NCI-H446 (cell line): Measurements from ENCODE around the gene EEFSEC.

Source experiments
- DNase-seq, 2 experiments: peaks; one replicate each; lab custom pipeline; 2025; lab: John Stamatoyannopoulos, UW

EEFSEC gene

DNA sequence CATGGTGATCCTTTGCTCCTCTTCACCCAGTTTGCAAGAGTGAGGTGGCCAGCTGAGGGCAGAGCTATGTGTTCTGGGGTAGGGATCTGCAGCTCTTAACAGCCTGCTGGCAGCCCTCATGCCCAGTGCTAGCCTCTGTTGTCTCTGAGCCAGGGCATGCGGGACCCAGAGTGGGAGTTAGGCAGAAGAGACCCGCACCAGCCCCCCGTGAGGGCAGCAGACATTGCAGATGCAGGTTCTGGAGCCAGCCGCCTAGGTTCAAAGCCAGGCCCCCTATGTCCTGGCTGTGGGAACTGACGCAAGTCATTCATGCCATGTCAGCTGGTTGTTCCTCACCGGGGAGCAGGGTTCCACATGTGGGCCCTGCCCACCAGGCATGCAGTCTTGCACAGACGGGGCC is 238.7 kb downstream of the EEFSEC start:
- no peak for DNase-seq

DNA sequence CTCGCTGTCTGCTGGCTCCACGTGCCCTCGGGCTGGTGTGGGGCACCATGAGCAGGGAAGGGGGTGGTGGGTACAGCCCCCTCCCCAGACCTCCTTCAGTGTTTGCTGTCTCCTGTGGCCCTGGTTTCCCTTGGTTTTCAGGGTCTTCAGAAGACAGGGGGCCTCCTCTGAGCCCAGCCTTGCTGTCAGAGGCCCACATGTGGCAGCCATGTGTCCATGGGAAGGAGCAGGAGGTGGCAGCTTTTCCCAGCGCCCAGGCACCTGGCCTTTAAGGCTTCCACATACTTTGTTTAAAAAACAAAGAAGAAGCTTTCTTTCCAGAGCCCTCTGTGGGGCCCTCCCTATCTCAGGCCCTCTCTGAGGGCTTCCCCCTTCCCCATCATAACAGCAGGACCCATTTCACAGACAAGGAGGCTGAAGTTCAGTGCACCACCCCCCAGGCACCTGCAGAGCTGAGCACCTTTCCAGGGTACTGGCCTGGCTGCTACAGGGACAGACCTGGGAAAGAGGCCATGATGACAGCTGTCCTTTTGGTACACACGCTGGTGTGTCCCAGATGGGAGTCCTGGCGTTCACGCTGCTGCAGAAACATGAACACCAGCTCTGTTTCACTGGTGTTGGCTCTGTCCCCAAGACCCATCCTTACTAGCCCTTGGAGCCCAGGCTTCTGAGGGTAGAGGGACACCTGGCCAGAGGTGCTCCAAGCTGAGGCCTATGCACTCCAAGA is 239.7 kb downstream of the EEFSEC start:
- DNase-seq, result peak in 1 of 2 experiments; percentile 38

DNA sequence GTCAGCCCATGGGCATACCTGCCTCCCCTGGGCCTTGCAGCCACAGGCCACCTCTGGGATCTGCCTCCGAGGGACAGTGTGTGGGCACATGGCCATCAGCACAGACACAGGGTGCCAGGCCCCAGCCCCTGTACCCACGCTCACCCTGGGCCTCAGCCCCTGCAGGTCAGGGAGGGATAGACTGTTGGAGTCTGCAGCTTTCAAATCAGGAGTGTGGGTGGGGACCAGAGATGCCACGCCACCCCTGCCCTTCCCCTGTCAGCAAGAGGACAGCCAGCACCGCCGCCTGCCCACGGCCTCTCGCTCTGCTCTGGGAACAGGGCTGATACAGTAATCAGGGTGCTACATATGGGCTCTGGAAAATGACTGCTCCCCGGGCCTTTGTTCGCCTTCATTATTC is 240.8 kb downstream of the EEFSEC start:
- DNase-seq, result no peak

DNA sequence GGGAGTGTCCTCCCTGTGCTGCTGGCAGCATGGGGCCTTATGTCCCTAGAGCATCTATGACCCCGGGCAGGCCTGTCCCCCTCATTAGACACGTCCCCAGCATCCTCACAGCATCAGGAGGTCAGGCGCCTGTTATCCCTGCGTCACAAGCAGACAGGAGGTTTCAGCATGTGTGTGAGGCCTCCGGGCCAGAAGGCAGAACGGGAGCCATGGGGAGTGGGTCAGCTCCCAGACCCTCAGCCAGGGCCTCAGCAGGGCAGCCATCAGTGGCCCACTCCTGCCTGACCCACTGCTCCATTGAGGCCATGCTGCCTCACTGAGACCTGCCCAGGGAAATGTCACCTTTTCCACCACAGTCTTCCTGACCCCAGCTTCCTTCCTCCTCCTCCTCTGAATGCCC is 241.8 kb downstream of the EEFSEC start:
- DNase-seq, result no peak

DNA sequence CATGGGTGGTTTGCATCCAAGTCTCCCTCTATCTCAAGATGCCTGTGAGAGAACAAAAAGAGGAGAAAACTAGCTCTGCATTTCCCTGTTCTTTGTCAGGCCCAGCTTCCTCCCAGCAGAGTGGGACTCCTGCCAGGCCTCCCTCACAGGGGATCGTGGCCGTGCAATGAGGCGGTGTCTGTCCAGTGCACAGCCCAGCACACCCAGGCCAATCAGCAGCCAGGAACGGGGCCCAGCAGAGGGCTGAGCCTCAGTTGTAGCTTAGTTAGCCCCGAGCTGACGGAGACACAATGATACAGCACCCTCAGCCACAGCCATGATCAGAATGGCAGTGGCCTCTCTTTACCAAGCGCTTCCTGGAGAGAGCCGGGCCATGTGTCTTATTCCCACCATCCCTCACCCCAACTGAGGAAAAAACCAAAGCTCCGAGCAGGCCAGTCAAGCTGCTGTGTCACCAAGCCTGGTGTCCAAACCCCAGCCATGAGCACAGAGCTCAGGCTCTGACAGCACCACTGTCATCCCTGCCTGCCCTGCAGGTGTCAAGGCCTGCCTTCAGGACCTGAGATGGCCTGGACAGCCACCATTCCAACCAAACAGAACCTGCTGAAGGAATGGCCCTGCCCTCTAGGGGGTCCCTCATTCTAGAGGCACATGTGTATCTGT is 242.3 kb downstream of the EEFSEC start:
- DNase-seq, result no peak

DNA sequence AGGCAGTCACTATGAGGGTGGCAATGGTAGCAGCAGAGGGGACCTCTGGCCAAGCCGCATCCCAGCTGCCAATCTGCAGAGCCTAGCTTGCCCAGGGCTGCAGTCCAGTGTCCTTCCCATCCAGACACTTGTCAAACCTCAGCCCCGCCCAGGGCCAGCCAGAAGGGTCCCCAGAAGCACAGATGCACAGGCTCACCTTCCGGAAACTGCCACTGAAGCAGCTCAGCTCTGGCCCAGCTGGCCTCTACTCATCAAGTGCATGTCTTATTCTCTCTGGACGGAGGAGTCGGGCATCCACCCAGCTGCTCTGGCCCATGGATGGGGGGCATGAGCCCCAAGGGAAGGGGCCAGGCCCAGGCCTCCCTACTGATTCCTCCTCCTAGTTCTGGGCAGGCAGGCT is 244.2 kb downstream of the EEFSEC start:
- no peak for DNase-seq

DNA sequence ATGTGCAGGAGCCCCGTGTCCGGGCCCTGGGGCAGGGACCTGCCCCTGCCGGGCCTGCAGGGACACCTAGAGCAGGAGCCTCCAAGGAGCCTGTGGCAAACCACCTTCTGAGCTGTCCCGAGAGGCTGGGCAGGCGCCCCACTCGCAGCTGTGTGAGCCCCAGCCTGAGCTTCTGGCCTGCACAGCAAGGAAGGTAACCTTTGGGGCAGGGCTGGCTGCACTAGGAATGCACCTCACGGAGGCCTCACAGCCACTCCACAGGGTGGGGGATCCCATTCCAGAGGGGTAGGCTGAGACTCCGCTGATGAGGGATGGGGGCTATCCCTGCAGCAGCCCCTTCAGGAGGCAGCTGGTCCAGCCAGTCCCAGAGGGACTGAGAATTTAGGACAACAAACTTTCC is 245.3 kb downstream of the EEFSEC start:
- no peak for DNase-seq

DNA sequence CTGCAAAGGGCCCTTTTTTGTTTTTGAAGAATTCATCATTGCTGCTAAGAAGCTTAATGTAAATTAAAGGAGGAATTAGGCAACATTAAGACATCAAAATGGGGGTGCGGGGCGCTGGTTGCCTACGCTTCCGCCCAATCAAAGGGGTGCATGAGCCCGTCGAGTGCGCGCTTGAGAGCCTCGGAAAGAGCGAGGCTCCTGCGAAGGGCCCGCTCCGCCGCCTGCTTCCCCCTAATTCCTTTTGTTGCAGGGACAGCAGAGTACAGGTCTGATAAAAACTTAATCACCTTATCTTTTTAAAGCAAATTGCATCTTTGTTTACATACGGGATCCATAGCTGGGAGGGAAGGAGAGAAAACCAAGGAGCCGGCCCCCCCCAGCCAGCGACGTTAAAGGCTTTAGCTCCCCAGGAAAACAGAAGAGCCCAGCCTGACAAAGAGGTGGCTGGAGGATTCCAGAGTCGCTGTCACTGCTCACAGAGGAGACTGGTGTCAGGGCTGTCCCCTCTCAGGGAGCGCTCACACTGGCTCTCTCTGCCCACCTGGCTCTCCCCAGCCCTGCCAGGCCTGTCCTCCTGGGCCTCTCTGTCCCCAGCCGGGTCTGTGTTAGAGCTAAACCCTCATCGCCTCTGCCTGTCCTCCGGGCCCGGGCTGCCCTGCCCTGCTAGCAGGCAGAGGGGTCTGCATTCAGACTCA is 246.1 kb downstream of the EEFSEC start:
- DNase-seq, result no peak

DNA sequence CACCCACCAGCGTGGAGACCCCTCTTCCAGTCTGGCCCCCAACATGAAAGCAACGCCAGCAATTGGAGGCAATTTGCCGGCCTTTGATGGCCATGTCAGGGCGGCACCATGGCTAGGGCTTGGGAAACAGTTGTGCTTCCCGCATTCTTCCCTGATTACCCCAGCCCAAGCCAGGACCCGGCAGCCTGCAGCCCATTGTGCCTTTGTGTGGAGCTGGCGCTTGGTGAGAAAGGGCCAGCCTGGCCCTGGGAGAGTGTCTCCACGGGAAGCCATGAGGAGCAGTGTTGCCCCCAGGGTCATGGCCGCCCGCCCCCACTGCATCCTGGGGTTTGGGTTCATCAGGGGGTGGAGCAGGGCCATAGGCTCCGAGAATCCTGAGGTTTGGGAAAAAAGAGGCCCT is 247.4 kb downstream of the EEFSEC start:
- no peak for DNase-seq

DNA sequence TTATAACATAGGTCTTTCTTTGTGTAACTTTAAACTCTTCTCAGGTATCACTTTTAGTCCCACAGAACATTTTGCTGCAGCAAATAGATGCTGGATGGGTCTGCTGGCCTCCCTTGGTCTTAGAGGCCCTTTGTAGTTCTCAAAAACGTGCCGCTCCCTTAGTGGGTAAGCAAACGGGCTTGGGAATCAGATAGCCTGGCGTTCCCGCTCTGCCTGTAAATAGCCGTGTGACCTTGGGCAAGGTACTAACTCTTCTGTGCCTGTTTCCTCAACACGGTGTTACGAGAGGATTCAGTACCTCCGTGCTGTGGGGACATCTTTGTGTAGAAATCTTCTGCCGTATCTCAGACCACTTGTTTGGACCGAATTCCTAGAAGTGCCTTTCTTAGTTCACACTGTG is 249.0 kb downstream of the EEFSEC start:
- no peak for DNase-seq

DNA sequence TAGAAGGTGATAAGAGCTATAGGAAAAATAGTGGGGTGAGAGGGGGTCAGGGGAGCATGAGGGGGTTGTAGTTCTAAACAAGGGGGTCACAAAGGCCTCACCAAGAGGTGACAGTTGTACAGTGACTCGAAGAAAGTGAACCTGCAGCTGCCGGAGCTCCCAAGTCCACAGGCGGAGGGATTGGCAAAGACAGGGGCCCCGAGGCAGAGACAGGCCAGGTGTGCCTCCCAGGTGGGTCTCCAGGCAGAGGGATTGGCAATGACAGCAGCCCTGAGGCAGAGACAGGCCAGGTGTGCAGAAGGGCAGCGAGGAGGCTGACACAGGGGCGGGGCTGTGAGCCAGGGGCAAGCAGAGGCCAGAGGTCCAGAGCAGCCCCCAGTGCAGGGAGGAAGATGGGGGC is 249.7 kb downstream of the EEFSEC start:
- no peak for DNase-seq

DNA sequence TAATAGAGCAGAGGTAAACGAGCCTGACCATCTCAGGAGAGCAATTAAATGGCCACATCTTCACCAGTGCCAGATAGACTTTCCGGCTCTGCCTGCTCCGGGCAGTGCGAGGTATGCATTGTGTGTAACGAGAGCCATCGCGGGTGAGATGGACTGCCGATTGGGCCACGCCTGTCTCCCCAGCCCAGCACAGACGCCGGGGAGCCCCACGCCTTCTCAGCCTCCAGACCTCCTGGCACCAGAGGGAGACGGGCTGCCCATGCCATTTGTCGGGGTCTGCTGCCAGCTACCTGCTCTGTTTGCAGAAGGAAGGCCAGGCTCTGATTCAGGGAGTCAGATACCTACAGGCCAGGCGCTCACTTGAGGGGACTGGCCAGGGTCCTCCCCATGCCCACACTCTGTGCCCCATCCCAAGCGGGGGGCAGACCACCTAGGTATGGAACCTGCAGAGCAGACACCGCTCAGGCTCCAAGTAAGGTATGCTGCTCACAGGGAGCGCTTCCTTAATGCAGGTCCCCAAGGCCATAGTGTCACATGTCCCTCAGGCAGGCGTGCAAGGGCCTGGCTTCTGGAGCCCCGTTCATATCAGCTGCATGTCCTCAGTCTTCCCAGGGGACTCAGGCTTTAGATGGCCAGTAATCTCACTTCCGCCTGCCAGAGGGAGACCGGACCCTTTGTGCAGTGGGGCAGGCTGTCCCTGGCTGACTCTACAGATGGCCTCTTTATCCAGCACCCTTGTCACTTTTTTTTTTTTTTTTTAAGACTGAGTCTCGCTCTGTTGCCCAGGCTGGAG is 251.2 kb downstream of the EEFSEC start:
- no peak for DNase-seq

DNA sequence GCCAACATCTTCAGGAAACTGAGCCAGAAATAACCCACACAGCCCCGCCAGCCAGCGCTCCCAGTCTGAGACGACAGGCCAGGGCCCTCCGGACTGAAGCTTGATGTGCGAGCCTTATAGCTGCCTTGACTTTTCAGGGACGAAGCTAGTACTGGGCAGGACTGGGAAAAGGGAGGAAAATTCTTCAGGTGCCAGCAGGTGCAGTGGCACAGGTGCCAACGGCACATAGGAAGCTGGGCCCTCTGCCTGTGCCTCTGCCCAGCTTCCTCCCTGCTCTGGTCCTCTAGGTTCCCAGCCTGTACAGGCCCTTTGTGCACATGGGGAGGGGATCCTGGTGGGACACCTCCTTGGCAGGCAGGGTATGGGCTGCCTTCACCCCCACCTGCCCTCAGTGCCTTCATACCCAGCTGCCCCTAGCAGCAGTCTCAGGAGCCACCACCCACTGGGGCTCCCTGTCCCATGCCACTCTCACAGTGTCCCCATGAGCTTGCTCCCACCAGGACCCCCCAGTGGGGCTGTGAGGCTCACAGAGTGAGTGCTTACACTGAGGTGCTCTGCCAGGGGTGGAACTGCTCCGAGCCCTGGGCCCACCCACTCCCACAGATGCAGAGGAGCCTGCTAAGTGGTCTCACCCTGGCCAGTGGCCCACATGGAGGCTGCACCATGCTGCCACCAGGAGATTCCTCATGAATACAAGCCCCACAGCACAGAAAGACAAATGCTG is 252.4 kb downstream of the EEFSEC start:
- no peak for DNase-seq

DNA sequence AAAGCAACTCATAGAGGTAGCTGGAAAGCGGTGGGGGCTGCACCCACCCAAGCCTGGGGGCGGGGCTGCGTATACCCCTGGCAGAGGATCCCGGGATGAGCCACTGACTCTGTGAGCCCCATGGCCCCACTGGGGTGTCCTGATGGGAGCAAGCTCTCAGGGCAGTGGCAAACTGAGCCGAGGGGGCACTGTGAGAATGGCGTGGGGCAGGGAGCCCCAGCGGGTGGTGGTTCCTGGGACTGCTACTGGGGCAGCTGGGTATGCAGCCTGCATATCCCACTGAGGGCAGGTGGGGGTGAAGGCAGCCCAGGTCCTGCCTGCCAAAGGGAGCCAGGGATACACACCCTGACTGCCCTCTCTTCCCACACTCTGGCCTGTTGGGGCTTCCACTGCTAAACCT is 254.0 kb downstream of the EEFSEC start:
- DNase-seq, result no peak

DNA sequence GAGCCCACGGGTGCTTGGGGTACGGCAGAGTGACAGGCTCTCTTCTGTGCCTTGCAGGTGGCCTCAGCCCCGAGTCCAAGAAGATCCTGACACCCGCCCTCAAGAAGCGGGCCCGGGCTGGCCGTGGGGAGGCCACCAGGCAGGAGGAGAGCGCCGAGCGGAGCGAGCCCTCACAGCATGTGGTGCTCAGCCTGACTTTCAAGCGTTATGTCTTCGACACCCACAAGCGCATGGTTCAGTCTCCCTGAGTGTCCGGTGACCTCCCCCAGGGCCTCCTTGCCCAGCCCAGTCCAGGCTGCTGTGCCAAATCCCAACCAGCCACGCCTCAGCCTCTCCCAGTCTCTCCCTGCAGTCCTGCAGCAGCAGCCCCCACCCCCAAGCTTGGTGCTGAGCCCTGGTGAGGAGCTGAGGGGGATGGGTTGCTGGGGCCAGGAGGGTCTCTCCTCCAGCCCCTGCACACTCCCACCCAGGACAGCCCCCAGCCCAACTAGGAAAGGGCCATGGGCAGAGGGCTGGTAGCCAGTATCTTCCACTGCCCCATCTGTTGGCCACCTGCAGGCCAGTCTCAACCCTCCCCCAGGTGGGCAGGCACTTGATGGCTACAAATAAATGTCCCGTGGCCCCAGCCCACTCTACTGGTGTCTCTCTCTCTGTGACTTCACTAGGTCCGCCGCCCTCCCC is 254.9 kb downstream of the EEFSEC start:
- DNase-seq, result no peak

DNA sequence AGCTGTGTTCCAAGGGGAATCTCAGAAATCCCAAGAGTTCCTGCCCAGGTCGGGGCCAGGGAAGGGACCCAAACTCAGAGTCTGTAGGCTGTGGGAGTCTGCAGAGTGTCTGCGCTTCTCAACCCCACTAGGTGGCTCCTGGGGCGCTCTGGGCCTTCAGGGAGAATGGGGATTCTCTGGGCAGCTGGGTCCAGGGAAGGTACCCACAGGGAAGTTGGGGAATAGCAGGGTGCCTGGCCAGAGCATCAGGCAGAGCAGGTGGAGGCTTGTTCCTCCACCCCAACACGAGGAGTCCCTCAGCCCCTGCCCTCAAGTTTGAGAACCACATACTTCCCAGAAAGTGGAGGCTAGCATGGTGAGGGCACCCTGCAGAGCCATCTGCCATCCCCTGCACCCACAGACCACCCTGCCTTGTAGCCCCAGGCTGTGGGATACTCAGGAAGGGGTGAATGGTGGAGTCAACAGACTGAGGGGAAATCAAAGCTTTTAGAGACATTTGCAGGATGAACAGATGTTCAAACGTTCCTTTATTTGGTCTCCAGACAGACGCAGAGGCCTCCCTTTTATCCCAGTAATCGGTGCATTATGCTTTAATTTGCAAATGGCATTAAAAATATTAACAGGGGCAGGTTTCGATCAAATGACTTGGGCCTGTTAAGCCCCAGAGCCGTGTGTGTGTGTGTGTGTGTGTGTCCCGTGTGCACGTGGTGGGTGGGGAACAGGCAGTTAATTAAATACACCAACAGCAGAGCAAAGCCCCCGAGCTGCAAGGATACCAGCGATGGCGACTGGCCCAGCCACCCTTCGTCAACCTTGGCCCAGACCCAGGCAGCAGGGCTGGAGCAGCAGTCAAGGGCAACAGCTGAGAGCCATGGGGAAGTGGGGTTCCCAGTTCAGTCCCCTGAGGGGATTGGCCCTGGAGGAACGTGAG is 255.7 kb downstream of the EEFSEC start:
- no peak for DNase-seq

DNA sequence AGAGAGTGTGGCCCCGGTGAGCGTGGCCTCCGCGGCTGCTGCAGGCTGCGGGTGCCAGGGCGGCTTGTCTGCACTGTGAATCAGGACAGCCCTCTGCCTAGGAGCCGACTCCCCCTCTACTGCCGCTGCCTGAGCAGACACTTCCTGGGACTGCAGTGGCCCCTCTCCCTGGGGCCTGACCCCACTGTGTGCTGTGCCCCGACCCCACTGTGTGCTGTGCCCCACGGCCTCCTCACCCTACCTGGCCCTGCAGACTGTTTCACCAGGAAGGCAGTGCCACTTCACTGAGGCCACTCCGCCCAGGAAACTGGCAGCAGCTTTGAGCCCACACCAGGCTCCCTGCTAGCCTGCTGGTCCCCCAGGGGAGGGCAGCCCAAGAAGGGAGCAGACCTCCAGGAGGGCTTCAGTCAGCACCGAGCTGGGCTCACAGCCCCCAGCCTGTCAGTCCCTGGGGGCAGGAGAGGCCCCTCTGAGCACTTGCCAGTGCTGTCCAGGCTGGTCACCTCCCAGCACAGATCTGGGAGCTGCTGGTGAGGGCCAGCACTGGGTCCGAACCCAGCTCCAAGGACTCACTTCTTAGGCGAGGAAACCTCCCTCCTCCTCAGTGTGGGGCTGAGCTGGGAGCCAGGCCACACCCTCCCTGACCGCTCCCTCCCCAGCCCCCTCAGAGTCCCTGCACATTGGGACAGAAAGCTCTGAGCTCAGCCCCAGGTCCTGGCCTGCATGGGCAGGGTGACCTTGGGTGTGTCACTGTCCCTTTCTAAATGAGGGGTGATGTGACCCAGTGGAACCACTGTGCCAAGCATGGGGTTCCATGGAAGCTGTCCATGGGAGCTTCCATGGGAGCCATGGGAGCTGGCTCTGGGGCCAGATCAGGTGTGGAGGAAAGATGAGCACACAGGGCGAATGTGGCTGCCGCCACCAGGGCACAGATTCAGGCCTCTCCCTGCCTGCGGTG is 256.6 kb downstream of the EEFSEC start:
- no peak for DNase-seq

DNA sequence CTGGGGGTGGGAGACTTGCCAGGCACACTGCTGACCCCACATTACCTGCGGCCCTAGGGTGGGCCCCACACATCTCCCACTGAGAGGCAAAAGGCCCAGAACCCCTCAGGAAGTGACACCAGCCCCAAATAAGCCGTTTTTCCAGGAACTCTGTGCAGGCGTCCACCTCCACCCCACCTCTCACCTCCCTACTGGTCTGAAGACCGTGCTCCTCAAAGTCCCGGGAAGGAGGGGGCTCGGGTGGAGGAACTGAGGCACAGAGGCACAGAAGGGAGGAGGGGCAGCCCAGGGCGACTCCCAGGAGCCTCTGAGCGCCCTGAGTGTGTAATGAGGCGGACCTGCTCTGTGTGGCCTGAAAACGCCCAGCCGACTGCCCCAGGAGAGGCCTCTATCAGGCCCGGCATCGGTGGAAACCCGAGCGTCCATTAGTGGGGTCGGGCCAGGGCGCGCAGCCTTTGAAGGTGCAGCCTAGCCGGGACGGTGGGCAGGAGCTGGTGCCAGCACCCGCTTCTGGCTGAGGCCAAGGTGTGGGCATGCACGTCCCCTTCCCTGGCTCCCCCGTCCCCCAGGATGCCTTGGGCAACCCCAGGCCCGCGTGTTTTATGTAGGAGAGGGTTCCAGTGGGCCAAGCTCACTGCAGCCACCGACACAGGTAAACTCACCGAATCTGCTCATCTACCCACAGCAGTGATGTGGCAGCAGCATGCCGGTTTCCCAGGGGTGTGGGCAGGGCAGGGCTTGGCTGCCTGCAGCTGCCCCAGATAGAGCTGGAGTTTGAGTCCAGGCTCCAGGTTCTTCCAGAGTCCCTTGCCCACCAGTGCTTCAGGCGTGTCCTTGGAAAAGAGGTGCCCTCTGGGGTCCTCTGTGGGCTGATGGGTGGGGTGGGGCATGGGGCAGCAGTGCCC is 257.6 kb downstream of the EEFSEC start:
- DNase-seq, result no peak
